ENCODE measurements around the gene GAMT. TPM values are rescaled to one million over a fixed set of nuclear protein-coding genes. Genes with fewer than 3 reads are reported as not detected.
"Not testable (repeated sequence)": the region's sequence is repeated elsewhere in the genome, so short reads cannot be mapped to it uniquely, and the experiment has no call there.

The GAMT gene
- total RNA-seq, 2 experiments from 2014 or later: 11.0 to 13.0 TPM

- ATAC-seq (ENCODE audit: poor library complexity) (no peak), DNase-seq (no peak)
- Mint-ChIP-seq H3K36me3 (ENCODE audit: low read depth) (peaks cover 76% of the 10 kb centered on the region), H3K27me3 (no peaks in the 10 kb centered on the region), H3K4me3 (no peak overlapping the region), H3K27ac (no peak overlapping the region), H3K4me1 (ENCODE audit: low read depth) (peaks cover 17% of the 10 kb centered on the region), H3K9me3 (no peaks in the 10 kb centered on the region)
- Histone ChIP-seq H3K27ac (ENCODE audit: low read depth in 1 of 2, low read length in 2 of 2) (no peak overlapping the region), H3K9me3 (ENCODE audit: control insufficient read depth in 1 of 2, insufficient read depth in 1 of 2, low read length in 2 of 2) (no peaks in the 10 kb centered on the region), H3K27me3 (ENCODE audit: control insufficient read depth in 1 of 2, insufficient read depth in 2 of 2, low read length in 2 of 2) (no peaks in the 10 kb centered on the region), H3K4me1 (ENCODE audit: insufficient read depth, low read length) (peaks cover 24% of the 10 kb centered on the region), H3K36me3 (ENCODE audit: insufficient read depth, low read length) (peaks cover 89% of the 10 kb centered on the region), H3K4me3 (ENCODE audit: low read length) (no peak overlapping the region)
- TF ChIP-seq CTCF (IDR thresholded peaks at IDR 0.05): no peak
- CTCF ChIA-PET: no interaction called here
- POLR2A ChIA-PET: no interaction called here
- intact Hi-C loops (cut with DNase I, micrococcal nuclease): no loop called here
Measured at GRCh38 chr19:1420590-1420989, 19.2 kb upstream of the GAMT start.

- H3K9me3 ChIP-seq (ENCODE audit: control insufficient read depth in 1 of 2, insufficient read depth in 1 of 2, low read length in 2 of 2); H3K27ac Mint-ChIP-seq; H3K27me3 Mint-ChIP-seq; intact Hi-C loops (cut with DNase I, micrococcal nuclease); ATAC-seq (ENCODE audit: poor library complexity); H3K4me3 Mint-ChIP-seq; DNase-seq; H3K27ac ChIP-seq (ENCODE audit: low read depth in 1 of 2, low read length in 2 of 2); H3K27me3 ChIP-seq (ENCODE audit: control insufficient read depth in 1 of 2, insufficient read depth in 2 of 2, low read length in 2 of 2); H3K4me3 ChIP-seq (ENCODE audit: low read length); H3K9me3 Mint-ChIP-seq; CTCF ChIA-PET; POLR2A ChIA-PET: not testable (repeated sequence)
- Mint-ChIP-seq H3K4me1 (ENCODE audit: low read depth) (peaks cover 22% of the 10 kb centered on the region), H3K36me3 (ENCODE audit: low read depth) (peaks cover 76% of the 10 kb centered on the region)
- H3K36me3 ChIP-seq (ENCODE audit: insufficient read depth, low read length): peaks cover 84% of the 10 kb centered on the region
- peaks cover 29% of the 10 kb centered on the region for H3K4me1 ChIP-seq (ENCODE audit: insufficient read depth, low read length)
Measured at GRCh38 chr19:1420085-1420484, 18.7 kb upstream of the GAMT start.

GRCh38 chr19:1418951-1419738 lies 17.8 kb upstream of the GAMT start:
- Histone ChIP-seq H3K4me1 (ENCODE audit: insufficient read depth, low read length) (peaks cover 38% of the 10 kb centered on the region), H3K27me3 (ENCODE audit: control insufficient read depth in 1 of 2, insufficient read depth in 2 of 2, low read length in 2 of 2) (no peaks in the 10 kb centered on the region), H3K4me3 (ENCODE audit: low read length) (no peak overlapping the region), H3K27ac (ENCODE audit: low read depth in 1 of 2, low read length in 2 of 2) (no peak overlapping the region), H3K36me3 (ENCODE audit: insufficient read depth, low read length) (peaks cover 75% of the 10 kb centered on the region), H3K9me3 (ENCODE audit: control insufficient read depth in 1 of 2, insufficient read depth in 1 of 2, low read length in 2 of 2) (no peaks in the 10 kb centered on the region)
- Mint-ChIP-seq H3K4me3 (no peak overlapping the region), H3K27ac (no peak overlapping the region), H3K27me3 (no peaks in the 10 kb centered on the region), H3K9me3 (no peaks in the 10 kb centered on the region), H3K4me1 (ENCODE audit: low read depth) (peaks cover 26% of the 10 kb centered on the region), H3K36me3 (ENCODE audit: low read depth) (peaks cover 72% of the 10 kb centered on the region)
- ATAC-seq (ENCODE audit: poor library complexity): no peak
- intact Hi-C loops (cut with DNase I, micrococcal nuclease): no loop called here
- ChIA-PET CTCF (no interaction called here), POLR2A (interaction anchor here (1.0 kb wide), 1 partner anchor 10 kb away, joined by 3 read pairs; no protein-coding TSS in a partner anchor)
- no peak for DNase-seq
- no peak for TF ChIP-seq CTCF (IDR thresholded peaks at IDR 0.05)

- Mint-ChIP-seq H3K4me3 (no peak overlapping the region), H3K27me3 (no peaks in the 10 kb centered on the region), H3K9me3 (no peaks in the 10 kb centered on the region), H3K4me1 (ENCODE audit: low read depth) (peaks cover 31% of the 10 kb centered on the region), H3K36me3 (ENCODE audit: low read depth) (peaks cover 72% of the 10 kb centered on the region), H3K27ac (no peak overlapping the region)
- DNase-seq (no peak), ATAC-seq (ENCODE audit: poor library complexity) (no peak)
- H3K4me3 ChIP-seq (ENCODE audit: low read length): no peak overlapping the region
- no peaks in the 10 kb centered on the region for H3K27me3 ChIP-seq (ENCODE audit: control insufficient read depth in 1 of 2, insufficient read depth in 2 of 2, low read length in 2 of 2)
- peaks cover 43% of the 10 kb centered on the region for H3K4me1 ChIP-seq (ENCODE audit: insufficient read depth, low read length)
- peaks cover 73% of the 10 kb centered on the region for H3K36me3 ChIP-seq (ENCODE audit: insufficient read depth, low read length)
- no peaks in the 10 kb centered on the region for H3K9me3 ChIP-seq (ENCODE audit: control insufficient read depth in 1 of 2, insufficient read depth in 1 of 2, low read length in 2 of 2)
- H3K27ac ChIP-seq (ENCODE audit: low read depth in 1 of 2, low read length in 2 of 2): no peak overlapping the region
- TF ChIP-seq CTCF (IDR thresholded peaks at IDR 0.05): no peak
- intact Hi-C loops (cut with DNase I, micrococcal nuclease): no loop called here
- ChIA-PET POLR2A (interaction anchor here (1.0 kb wide), 1 partner anchor 9 kb away, joined by 3 read pairs; no protein-coding TSS in a partner anchor), CTCF (no interaction called here)
Measured at GRCh38 chr19:1418496-1418775, 17.1 kb upstream of the GAMT start.

All from CD4-positive, alpha-beta T cell (primary cell).